ENCODE measurements around the gene FOXC1.

Gene FOXC1

GRCh38 chr6:1584996-1585668 lies 24.6 kb upstream of the FOXC1 start:
- Histone ChIP-seq H2AFZ (ENCODE audit: low read depth, low read length) (no peak overlapping the region), H4K20me1 (ENCODE audit: insufficient read depth, low read length) (no peaks in the 10 kb centered on the region), H3K4me2 (ENCODE audit: insufficient read depth, low read length) (no peak overlapping the region), H3K36me3 (ENCODE audit: insufficient read depth, low read length) (no peaks in the 10 kb centered on the region), H3K9ac (ENCODE audit: low read depth, low read length) (no peak overlapping the region), H3K9me3 (ENCODE audit: insufficient read depth, low read length, severe bottlenecking) (no peaks in the 10 kb centered on the region), H3K4me1 (ENCODE audit: insufficient read depth, low read length) (no peaks in the 10 kb centered on the region), H3K27ac (ENCODE audit: low read length) (no peak overlapping the region), H3K27me3 (ENCODE audit: insufficient read depth, low read length, poor library complexity) (no peaks in the 10 kb centered on the region), H3K4me3 (ENCODE audit: low read depth in 1 of 2, low read length in 2 of 2) (no peak overlapping the region), H3K79me2 (ENCODE audit: insufficient read depth, low read length) (no peaks in the 10 kb centered on the region)
- no peak for DNase-seq
- no peak for TF ChIP-seq EZH2 (IDR thresholded peaks at IDR 0.05; ENCODE audit: borderline replicate concordance, low read depth, low read length, severe bottlenecking)
- TF ChIP-seq CTCF (IDR thresholded peaks at IDR 0.05; ENCODE audit: borderline replicate concordance, extremely low read depth, low read length, poor library complexity, severe bottlenecking): no peak
- no peak for ATAC-seq (ENCODE audit: insufficient read depth, low read depth)

- no peak overlapping the region for H3K27ac ChIP-seq (ENCODE audit: low read length)
- no peak for DNase-seq
These were observed 24.1 kb upstream of the FOXC1 start for GRCh38 chr6:1585669-1586049.

GRCh38 chr6:1586256-1586655 lies 23.5 kb upstream of the FOXC1 start:
- no peak overlapping the region for H2AFZ ChIP-seq (ENCODE audit: low read depth, low read length)
- H3K27me3 ChIP-seq (ENCODE audit: insufficient read depth, low read length, poor library complexity): no peaks in the 10 kb centered on the region
- H3K4me2 ChIP-seq (ENCODE audit: insufficient read depth, low read length): no peak overlapping the region
- H3K4me1 ChIP-seq (ENCODE audit: insufficient read depth, low read length): no peaks in the 10 kb centered on the region
- H3K9me3 ChIP-seq (ENCODE audit: insufficient read depth, low read length, severe bottlenecking): no peaks in the 10 kb centered on the region
- ATAC-seq (ENCODE audit: insufficient read depth, low read depth) (no peak), DNase-seq (no peak)
- H4K20me1 ChIP-seq (ENCODE audit: insufficient read depth, low read length): no peaks in the 10 kb centered on the region
- no peak overlapping the region for H3K4me3 ChIP-seq (ENCODE audit: low read depth in 1 of 2, low read length in 2 of 2)
- no peak overlapping the region for H3K9ac ChIP-seq (ENCODE audit: low read depth, low read length)
- no peaks in the 10 kb centered on the region for H3K36me3 ChIP-seq (ENCODE audit: insufficient read depth, low read length)
- no peak overlapping the region for H3K27ac ChIP-seq (ENCODE audit: low read length)
- H3K79me2 ChIP-seq (ENCODE audit: insufficient read depth, low read length): no peaks in the 10 kb centered on the region
- TF ChIP-seq CTCF (IDR thresholded peaks at IDR 0.05; ENCODE audit: borderline replicate concordance, extremely low read depth, low read length, poor library complexity, severe bottlenecking) (no peak), EZH2 (IDR thresholded peaks at IDR 0.05; ENCODE audit: borderline replicate concordance, low read depth, low read length, severe bottlenecking) (no peak)

More at GRCh38 chr6:1585669-1586049, 24.1 kb upstream of the FOXC1 start:
- Histone ChIP-seq H3K4me2 (ENCODE audit: insufficient read depth, low read length) (no peak overlapping the region), H3K4me1 (ENCODE audit: insufficient read depth, low read length) (no peaks in the 10 kb centered on the region), H3K79me2 (ENCODE audit: insufficient read depth, low read length) (no peaks in the 10 kb centered on the region), H3K27me3 (ENCODE audit: insufficient read depth, low read length, poor library complexity) (no peaks in the 10 kb centered on the region), H4K20me1 (ENCODE audit: insufficient read depth, low read length) (no peaks in the 10 kb centered on the region), H3K36me3 (ENCODE audit: insufficient read depth, low read length) (no peaks in the 10 kb centered on the region), H3K9ac (ENCODE audit: low read depth, low read length) (no peak overlapping the region), H3K9me3 (ENCODE audit: insufficient read depth, low read length, severe bottlenecking) (no peaks in the 10 kb centered on the region), H2AFZ (ENCODE audit: low read depth, low read length) (no peak overlapping the region), H3K4me3 (ENCODE audit: low read depth in 1 of 2, low read length in 2 of 2) (no peak overlapping the region)
- TF ChIP-seq CTCF (IDR thresholded peaks at IDR 0.05; ENCODE audit: borderline replicate concordance, extremely low read depth, low read length, poor library complexity, severe bottlenecking): no peak
- TF ChIP-seq EZH2 (IDR thresholded peaks at IDR 0.05; ENCODE audit: borderline replicate concordance, low read depth, low read length, severe bottlenecking): no peak
- ATAC-seq (ENCODE audit: insufficient read depth, low read depth): no peak
